Inferior parietal cortex (tissue), 1 donor: ENCODE results near the gene NPAS2.

Experiments
- DNase-seq: peaks from one replicate; pipeline ENCODE4 v3.0.0-alpha.2; 2016; ENCODE audit errors: extremely low spot score

The NPAS2 gene

DNA sequence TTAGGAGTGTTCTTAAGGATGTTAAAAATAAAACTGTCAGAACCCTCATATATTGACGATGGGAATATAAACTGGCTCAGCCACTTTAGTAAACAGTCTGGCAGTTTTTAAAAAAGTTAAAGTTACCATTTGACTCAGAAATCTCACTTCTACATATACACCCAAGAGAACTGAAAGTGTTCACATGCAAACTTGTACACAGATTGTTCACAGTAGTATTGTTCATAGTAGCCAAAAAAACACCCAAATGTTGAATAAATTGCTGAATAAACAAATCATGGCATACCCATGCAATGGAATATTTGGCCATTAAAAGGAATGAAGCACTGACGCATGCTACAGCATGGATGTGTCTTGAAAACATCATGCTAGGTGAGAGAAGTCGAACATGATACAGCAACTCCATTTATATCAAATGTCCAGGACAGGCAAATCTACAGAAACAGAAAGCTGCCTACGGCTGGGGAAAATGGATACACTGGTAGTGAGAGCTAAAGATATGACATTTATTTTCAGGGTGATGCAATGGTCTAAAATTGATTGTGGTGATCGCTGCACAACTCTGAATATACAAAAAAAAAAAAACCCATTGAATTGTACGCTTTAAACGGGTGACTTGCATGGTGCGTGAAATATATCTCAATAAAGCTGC lies 192.2 kb downstream of the NPAS2 start:
- DNase-seq, result no peak

DNA sequence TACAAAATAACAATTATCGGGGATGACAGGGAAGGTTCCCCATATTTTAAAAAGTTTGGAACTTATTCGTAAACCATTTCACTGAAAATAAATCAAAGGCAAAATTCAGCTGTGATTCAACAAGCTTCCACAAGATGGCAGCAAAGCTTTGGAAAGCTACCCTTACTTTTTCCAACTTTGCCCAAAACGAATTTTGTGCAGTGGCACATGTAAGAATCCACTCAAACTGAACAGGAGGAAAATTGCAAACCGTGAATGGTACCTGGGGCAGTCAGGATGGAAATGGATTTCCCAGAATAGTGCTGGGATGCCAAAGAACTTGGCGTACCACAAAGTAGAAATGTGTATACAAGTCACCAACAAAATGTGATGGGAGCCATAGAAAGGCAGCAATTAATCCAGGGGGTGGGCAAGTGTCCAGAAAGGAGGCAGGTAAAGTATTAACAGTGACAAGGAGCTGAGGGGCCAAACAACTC lies 192.8 kb downstream of the NPAS2 start:
- DNase-seq, result peak; percentile 84

DNA sequence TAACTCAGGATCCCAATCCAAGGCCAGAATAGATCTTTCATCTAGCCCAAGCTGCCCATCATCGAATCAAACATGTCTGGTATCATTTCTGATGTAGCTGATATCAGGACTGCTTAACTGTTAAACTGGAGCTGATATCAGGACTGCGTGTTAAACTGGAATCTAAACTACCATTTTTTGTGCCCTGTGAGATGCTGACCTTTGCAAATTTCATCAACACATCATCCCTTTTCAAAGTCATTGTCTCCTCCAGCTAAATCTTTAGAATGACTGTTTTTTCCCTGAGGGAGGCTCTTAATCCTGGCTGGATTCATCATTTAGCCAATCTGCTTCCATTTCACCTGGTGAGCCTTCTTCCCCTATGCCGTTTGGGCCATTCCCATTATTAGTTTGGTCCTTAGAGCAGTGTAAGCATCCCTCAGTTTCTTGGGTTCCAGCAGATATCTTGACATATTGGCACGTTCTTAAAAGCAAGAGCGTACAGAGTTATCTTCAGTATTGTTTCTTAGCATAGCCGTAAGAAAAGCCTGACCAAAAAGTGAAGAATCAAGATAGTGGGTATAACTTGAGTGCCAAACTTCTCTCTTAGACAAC lies 194.4 kb downstream of the NPAS2 start:
- DNase-seq, result no peak

DNA sequence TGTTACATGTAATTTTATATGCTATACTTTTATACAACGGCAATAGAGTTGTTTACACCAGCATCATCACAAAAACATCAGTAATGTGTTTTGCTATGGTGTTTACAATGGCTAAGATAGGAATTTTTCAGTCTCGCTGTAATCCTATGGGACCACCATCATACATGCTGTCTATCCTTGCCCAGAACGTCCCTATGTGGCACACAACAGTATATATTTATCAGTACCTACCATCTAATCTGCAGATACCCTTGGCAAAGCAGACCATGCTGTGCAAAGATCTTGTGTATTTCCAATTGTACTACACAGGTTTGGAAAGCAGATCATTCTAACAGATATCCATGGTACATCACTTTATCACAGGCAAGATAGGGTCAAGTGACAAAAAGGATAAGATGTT lies 197.4 kb downstream of the NPAS2 start:
- no peak for DNase-seq

DNA sequence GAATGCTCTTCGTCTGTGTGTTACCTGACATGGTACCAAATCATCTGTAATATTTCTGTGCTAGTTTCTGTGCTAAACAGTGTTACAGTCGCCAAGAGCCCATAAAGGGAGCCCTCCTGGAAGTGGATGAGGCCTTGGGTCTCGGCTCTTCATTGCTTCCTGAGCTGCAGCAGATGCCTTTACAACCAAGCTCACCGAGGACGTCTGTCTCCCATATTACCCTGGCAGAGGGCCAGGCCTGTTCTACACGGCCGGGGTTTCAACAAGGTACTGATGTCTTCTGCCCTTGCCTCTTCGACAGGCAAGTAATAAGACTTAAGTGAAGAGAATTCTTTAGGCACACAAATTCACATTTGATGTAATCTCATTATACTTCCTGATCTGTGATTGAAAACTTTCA lies 199.0 kb downstream of the NPAS2 start:
- DNase-seq, result no peak

DNA sequence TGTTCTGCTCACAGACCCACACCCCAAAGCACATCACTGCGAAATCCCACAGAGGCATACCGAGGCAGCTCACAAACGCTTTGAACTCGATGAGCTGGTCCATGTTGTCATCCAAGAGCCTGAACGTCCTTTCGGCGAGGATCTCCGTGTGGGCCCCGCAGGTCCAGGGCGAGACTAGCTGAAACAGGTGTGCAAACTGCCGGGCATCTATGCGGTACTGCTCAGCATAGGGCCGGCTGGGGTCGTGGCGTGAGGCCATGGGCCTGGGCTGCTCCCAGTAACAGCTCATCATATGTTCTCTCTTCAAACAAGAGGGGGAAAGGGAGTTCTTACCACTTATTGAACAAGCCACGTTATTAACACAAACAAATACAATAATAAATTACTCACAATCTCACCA lies 202.3 kb downstream of the NPAS2 start:
- DNase-seq, result no peak

DNA sequence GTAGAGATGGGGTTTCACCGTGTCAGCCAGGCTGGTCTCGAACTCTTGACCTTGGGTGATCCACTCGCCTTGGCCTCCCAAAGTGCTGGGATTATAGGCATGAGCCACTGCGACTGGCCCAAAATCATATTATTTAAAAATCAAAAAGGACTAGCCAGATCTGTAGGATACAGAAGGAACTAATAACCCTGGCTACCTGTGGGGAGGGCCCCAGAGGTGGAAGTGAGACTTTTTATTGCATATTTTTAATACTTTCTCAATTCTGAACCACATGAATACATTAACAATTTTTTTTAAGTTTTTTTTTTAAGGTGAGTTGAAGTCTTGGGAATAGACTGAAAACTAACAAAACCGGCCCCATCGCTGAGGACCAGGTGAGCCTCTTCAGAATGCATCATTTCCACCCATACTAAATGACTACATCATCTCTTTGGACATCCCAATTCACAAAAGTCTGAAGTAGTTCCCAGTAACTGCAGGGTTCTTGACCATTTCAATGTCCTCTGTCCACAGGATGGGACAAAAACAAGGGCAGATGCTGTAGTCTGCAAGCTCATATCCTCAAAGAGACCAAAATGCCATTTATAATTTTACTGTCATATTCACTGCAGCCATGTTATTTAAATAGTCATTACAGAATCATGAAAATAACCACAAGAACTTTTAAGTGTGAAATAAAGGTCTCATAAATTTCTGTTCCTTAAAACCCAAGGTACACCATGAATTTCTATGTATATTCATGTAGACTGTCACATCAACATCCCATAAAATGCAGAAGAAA lies 203.6 kb downstream of the NPAS2 start:
- DNase-seq, result no peak

DNA sequence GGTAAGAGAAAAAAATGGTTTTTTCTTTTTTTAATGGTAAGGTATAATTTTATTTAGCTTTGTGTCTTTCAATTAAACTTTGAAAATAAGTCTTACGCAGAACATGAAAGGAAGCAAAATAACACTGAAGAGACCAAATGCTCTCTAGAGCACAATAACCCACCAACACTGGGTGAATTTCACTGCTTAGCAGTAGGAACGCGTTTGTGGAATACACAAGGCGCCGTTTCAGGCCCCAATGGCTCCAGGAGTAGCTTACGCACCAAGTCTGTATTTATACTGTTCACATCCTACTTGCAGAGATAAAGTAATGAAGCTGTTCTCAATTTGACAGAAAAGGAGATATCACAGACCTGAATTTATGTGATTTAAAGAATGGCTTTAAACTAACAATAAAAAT lies 205.6 kb downstream of the NPAS2 start:
- no peak for DNase-seq

DNA sequence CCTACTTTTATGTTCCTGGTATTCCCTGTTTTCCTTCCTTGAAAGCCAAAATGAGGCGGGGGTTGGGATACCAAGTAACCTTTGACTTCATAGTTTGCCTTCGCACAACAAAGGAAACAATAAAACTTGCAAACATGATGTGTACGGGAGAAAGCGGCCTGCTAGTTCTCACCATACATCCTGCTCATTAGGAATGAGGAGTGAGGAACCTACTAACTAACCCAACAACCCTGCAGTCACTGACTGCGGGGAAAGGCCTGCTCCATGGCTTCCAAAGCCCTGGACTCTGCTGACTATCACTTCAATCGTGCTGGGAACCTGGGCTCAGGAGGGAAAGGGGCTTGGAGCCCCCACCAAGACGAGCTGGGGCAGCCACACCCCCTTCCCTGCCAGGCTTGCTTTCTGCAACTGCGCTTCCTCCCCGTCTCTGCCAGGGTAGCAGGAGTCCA lies 206.3 kb downstream of the NPAS2 start:
- DNase-seq, result no peak

DNA sequence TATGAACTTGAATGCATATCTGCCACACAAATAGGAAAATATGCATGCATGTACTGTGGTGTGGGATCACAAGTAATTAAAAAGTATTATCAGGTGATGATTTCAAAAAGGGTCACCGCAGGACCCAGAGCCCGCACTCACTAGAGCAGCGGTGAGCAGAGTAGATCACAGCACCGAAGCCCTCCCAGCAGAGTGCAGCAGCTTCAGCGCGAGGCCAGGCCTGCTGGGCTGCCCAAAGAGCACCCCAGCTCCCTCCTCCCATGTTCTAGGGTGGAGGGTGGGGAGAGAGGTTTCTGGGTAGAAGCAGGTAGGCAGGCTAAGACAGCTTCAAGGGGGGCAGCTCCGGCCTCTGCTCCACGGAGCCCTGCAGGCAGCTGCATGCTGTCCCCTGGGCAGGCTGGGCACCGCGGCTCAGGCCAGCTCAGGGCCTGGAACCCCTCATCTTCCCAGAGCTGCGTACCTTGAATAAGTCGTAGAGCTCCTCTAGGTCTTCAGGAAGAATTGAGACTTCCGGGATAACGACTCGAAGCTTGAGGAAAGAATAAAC lies 207.1 kb downstream of the NPAS2 start:
- DNase-seq, result no peak

DNA sequence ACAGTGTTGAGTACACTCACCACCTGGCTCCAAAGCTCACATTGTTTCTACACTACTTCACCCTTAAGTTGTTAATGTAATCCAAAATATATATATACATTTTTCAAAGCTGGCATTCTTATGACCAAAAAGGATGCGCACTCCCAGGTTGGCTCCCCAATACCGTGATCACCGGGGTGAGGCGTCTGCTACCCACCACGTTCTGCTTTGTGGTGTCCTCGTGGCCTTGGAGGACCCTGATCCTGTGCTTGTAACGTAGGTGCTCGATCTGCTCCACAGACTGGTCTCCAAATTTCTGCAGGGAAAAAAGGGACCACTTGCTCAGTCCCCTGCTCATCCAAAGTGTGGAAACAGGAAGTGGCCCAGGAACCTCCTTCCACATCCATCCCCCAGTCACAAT lies 207.9 kb downstream of the NPAS2 start:
- no peak for DNase-seq

DNA sequence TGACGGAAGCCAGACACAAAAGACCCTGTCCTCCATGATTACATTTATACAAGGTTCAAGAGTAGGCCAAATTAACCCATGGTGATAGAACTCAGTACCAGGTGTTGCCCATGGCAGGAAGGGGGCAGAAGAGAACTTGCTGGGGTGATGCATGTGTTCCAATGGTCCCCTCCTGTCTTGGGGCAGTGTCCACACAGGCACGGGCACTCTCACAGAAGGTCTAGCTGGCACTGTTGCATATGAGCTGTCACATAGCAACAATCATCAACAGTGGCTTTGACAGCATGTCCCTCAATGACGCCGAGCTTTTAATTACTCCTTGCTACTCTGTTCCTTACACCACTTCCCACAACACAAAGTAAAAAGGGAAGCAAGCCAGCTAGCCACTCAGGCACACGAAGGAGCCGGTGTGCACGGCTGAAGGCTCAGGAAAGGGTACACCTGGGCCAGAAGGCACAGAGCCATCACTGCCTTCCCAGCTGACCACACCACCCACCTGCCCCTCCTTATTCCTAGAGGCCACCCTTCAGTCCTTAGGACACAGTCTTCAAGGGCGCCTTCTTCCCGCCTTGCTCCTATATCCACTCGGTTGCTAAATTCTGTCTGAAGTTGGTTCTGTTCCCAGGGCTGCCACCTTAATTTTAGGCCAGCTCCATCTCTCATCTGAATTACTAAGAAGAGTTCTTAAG lies 211.1 kb downstream of the NPAS2 start:
- no peak for DNase-seq

DNA sequence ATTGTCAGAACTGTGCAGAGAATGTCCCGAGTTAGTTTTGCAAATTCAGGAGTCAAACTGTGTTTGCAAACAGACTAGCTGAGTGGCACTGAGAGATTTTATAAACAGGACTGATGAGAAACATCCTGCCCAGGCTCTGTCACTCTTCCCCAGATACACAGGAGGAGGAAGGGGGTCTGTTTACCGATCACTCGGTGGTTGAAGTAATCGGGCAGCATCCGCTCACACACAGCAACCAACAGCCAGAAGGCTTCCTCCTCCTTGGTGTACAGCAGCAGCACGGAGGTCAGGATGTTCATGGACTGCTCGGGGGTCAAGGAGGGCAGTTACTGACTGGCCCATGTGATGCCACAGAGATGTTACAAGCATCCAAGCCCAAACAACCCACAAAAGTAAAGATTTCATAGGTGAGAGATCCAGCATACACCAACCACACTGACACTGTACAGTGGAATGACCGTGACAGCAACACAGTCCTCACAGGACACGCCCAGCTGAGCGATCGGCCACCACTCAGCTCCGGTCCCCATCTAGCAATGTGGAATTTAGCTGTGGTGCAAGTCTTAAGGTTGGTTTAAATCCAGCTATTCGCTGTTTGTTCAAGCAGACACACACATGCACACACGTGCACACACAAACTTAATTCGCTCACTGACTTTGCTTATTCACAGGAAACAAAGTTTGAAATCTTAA lies 212.3 kb downstream of the NPAS2 start:
- no peak for DNase-seq

DNA sequence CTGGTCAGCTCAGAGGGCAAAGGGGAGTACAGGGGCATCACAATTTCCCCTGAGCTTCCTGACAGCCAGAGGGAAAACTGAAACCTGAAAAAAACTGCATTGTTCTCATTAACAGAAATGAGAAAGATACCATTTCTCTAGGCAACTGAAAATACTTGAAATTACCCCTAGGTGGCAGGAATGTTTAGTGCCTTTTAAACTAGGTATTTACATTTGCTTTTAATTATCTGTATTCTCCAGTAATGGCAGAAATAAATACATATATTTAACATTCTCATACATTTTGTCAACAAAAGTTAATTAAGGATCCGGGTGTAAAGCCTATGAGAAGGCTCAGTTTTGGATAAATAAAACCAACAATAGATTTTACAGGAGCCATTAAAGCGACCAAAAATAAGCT lies 216.6 kb downstream of the NPAS2 start:
- DNase-seq, result peak; percentile 23

DNA sequence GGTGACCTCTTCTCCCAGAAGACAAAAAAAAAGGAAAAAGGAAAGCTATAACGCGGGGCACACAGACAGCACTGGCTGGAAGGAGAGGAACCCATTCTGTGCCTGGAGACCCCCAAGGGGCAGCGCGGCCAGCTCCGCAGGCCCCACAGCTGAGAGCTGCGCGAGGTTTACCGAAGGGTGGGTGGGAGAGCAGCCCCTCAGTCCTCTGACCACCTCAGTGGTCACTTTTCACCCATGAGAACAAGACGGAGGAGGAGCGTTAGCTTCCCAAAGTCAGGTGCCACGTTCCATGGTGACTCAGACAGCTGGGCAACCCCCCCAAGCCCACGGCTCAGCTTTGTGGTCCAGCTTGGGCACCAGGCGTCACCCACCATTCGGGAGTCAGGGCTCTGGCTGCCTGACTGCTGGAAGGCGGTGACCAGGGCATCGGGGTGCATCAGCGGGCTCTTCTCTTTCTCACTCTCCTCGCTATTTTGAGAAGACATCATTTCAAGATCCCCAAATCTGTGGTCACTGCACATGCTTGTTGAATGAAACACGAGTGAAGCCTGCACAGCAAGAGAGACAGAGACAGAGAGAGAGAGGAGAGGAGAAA lies 217.3 kb downstream of the NPAS2 start:
- no peak for DNase-seq

DNA sequence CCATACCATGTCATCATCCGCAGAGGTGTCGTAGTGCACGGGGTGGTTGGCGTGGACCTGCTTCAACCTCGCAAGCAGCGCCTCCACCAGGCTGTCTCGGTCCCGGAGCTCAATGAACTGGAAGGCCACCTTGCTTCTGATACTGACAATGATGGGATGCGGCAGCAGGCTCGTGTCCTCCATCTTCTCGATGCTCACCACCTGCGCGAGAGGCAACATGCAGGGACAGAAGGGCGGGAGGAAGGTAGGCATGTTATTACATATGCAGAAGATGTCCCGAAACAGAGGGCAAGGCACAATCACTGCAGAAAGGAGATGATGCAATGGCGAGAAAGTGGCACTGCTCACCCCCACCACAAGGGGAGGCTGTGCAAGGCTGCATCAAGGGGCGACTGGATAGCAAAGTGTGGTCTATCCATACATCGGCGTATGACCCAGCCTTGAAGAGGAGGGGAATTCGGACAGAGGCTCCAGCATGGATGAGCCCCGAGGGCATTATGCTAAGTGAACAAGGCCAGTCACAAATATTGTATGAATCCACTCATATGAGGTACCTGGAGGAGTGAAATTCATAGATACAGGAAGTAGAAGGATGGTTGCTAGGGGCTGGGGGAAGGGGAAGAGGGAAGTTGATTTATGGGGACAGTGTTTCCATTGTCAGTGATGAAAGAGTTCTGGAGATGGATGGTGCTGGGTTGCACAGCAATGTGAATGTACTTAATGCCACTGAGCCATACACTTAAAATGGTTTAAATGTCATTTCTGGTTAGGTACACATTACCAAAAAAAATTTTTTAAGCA lies 218.7 kb downstream of the NPAS2 start:
- DNase-seq, result no peak

DNA sequence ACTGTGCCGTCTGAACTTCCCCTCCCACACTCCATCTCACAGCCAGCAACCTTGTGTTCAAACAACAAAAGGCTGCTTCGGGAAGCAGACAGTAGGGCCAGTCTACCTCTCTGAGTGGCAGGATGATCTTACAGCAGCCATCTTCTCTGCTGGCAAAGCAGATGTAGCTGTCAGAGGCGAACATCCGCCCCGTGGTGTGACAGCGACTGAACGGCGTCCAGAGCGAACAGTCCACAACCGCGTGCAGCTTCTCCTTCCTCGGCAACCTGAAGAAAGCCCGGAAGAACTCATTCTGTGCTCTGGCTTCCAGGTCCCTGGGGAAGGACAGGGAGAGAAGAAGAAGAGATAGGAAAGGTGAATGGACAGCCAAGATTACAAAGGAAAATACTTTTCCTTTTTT lies 220.1 kb downstream of the NPAS2 start:
- no peak for DNase-seq

DNA sequence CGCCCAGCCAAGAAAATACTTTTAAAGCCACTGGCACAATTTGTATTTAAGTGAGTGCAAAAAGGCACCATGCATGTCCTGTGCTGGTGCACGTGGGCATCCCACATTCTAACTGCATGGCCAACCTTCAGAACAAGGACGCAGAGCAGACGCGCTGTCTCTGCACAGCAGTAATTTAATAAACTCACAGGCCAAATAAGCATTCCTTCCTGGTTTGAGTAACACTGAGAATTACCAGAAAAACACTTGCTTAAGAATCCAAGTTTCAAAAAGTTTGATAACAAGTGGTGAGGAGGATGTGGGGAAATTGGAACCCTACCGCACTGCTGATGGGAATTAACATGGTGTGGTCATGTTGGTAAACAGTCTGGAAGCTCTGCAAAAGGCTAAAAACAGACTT lies 220.8 kb downstream of the NPAS2 start:
- no peak for DNase-seq

DNA sequence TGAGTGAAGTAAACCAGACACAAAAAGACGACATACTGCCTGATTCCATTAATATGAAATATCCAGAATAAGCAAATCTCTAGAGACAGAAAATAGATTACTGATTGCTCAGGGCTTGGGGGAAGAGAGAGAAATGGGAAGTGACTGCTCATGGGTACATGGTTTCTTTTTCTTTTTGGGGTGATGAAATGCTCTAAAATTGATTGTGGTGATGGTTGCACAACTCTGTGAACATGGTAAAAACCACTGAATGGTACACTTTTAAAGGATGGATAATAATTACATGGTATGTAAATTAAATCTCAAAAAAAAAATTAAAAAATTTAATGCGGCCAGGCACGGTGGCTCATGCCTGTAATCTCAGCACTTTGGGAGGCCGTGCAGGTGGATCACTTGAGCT lies 221.5 kb downstream of the NPAS2 start:
- DNase-seq, result no peak

DNA sequence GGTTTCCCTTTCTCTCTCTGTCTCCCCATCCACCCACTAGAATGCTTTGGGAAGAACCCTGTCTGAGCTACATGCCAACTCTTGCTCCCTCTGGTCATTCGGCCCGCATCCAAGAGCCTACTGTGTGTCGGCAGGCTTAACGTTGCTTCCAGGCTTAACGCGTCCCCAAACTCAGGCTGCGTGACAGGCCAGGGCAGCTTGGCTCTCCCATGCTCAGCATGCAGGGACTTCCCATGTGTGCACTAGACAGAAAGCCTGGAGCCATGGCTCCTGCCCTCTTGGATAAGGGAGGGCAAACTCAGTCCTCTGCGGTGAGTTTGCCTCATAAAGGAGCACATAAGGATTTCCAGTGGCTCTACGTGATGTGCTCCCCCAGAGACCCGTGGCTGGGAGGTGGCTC lies 225.4 kb downstream of the NPAS2 start:
- no peak for DNase-seq
